Ascending aorta (tissue), 2 donors: ENCODE results near the gene STON1. TPM values are rescaled to one million over a fixed set of nuclear protein-coding genes. Genes with fewer than 3 reads are reported as not detected.
"Not testable (repeated sequence)": the region's sequence is repeated elsewhere in the genome, so short reads cannot be mapped to it uniquely, and the experiment has no call there.

ENCODE experiments used
- DNase-seq, 2 donors: peaks; one replicate each; pipeline ENCODE4 v3.0.0-alpha.2; 2019; ENCODE audit warnings: low spot score in 2 of 2
- H3K27ac ChIP-seq, 2 donors: fragments of 200-600 bp; sonication (generic); one replicate each; pipeline ENCODE4 v1.5.1; 2016 to 2017; ENCODE audit warnings: mild to moderate bottlenecking in 1 of 2
- H3K27me3 ChIP-seq: fragments of 200-600 bp; sonication (generic); one replicate; pipeline ENCODE4 v1.5.1; 2017
- H3K36me3 ChIP-seq, 2 donors: fragments of 200-600 bp; sonication (generic); one replicate each; pipeline ENCODE4 v1.5.1; 2016
- H3K4me1 ChIP-seq, 2 donors: fragments of 200-600 bp; sonication (generic); one replicate each; pipeline ENCODE4 v1.5.1; 2016 to 2017; ENCODE audit warnings: mild to moderate bottlenecking in 1 of 2
- H3K4me3 ChIP-seq, 2 donors: fragments of 200-600 bp; sonication (generic); one replicate each; pipeline ENCODE4 v1.5.1; 2016 to 2017; ENCODE audit warnings: mild to moderate bottlenecking in 1 of 2
- H3K9me3 ChIP-seq, 2 donors: fragments of 200-600 bp; sonication (generic); one replicate each; pipeline ENCODE4 v1.5.1; 2016
- CTCF ChIP-seq, 3 experiments: fragments of 200-600 bp in 2 of 3; fragments of 450-650 bp in 1 of 3; sonication (generic) in 2 of 3; IDR thresholded peaks; one replicate each; pipeline ENCODE4 v1.5.1; 2016 to 2019; ENCODE audit warnings: antibody characterized with exemption in 3 of 3, mild to moderate bottlenecking in 1 of 3, moderate library complexity in 1 of 3
- intact Hi-C: fragments of 100-400 bp; cut with DNase I; formaldehyde crosslinking; loops from one replicate; pipeline ENCODE4 v1.15.1; 2023
- total RNA-seq: library from RNA; depleted of rRNA; stranded (reverse); fragments of >200 nt; gene quantifications from one replicate; pipeline ENCODE4 v1.1.0, GENCODE V29; 2016

Gene STON1
- total RNA-seq, 1 donor from 2014 or later: 23.4 TPM

DNA sequence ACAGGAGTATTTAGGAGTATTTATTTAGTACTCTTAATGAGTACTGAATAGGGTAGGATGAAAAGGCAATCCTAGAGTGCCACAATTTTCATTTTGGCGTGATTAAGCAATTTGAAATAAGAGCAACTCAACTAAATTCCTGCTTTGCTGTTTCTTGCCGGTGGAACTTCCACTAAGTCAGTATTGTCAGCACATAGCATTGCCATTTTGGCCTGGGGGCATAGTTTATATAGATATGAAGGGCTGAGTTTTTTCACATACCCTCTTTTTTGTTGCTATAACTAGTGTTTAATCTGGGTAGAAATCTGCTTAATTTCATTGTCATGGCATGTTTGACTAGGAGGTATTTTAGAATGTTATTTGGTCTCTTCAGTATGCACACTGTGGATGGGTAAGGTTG lies 89.6 kb downstream of the STON1 start:
- TF ChIP-seq CTCF (IDR thresholded peaks at IDR 0.05): no peak

DNA sequence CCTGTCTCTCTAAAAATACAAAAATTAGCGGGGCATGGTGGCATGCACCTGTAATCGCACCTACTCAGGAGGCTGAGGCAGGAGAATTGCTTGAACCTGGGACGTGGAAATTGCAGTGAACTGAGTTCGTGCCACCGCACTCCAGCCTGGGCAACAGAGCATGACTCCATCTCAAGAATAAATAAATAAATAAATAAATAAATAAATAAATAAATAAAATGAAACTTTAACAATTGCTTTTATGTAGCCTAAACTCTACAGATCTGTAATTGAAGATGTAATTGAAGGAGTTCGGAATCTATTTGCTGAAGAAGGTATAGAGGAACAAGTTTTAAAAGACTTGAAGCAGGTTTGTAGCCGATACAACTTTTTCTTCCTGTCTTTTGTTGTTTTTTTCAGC lies 90.7 kb downstream of the STON1 start:
- no peak for TF ChIP-seq CTCF (IDR thresholded peaks at IDR 0.05)
- no peak overlapping the region for H3K27ac ChIP-seq

More for the DNA sequence above, 89.6 kb downstream of the STON1 start:
- H3K4me3 ChIP-seq: no peak overlapping the region
- H3K27ac ChIP-seq: no peak overlapping the region
- no peaks in the 10 kb centered on the region for H3K27me3 ChIP-seq
- intact Hi-C loops: no loop called here
- no peaks in the 10 kb centered on the region for H3K36me3 ChIP-seq
- H3K9me3 ChIP-seq: no peaks in the 10 kb centered on the region
- no peaks in the 10 kb centered on the region for H3K4me1 ChIP-seq
- no peak for DNase-seq

GRCh38 chr2:48622691-48623090 lies 92.7 kb downstream of the STON1 start:
- DNase-seq, H3K9me3 ChIP-seq, H3K36me3 ChIP-seq, intact Hi-C loops, H3K27ac ChIP-seq, H3K4me3 ChIP-seq, H3K4me1 ChIP-seq, H3K27me3 ChIP-seq: not testable (repeated sequence)

More for the DNA sequence above, 90.7 kb downstream of the STON1 start:
- H3K9me3 ChIP-seq: no peaks in the 10 kb centered on the region
- no peak overlapping the region for H3K4me3 ChIP-seq
- DNase-seq: no peak
- H3K36me3 ChIP-seq: no peaks in the 10 kb centered on the region
- intact Hi-C loops: no loop called here
- H3K4me1 ChIP-seq: no peaks in the 10 kb centered on the region
- H3K27me3 ChIP-seq: no peaks in the 10 kb centered on the region

- H3K4me1 ChIP-seq: no peaks in the 10 kb centered on the region
- H3K4me3 ChIP-seq: no peak overlapping the region
- no peak for DNase-seq
- intact Hi-C loops: no loop called here
- H3K9me3 ChIP-seq: no peaks in the 10 kb centered on the region
- TF ChIP-seq CTCF (IDR thresholded peaks at IDR 0.05): no peak
- no peaks in the 10 kb centered on the region for H3K27me3 ChIP-seq
- no peak overlapping the region for H3K27ac ChIP-seq
- H3K36me3 ChIP-seq: no peaks in the 10 kb centered on the region
These were observed 94.7 kb downstream of the STON1 start for GRCh38 chr2:48624696-48625095.

DNA sequence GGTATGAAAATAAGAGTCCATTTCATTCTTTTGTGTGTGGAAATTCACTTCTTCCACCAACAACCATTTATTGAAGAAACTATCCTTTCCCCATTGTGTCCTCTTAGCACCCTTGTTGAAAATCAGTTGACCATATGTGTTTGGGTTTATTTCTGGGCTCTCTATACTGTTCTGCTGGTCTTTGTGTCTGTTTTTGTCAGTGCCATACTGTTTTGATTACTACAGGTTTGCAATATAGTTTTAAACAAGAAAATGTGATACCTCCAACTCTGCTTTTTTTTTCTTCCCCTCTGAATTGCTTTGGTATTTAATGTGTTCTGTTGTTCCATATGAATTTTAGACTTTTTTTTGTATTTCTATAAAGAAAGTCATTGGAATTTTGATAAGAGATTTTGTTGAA lies 96.1 kb downstream of the STON1 start:
- Histone ChIP-seq H3K27me3 (no peaks in the 10 kb centered on the region), H3K36me3 (no peaks in the 10 kb centered on the region), H3K4me3 (no peak overlapping the region), H3K27ac (no peak overlapping the region), H3K9me3 (no peaks in the 10 kb centered on the region), H3K4me1 (no peaks in the 10 kb centered on the region)
- TF ChIP-seq CTCF (IDR thresholded peaks at IDR 0.05): no peak
- no peak for DNase-seq
- intact Hi-C loops: no loop called here

- Histone ChIP-seq H3K27ac (no peak overlapping the region), H3K9me3 (no peaks in the 10 kb centered on the region), H3K27me3 (no peaks in the 10 kb centered on the region), H3K36me3 (no peaks in the 10 kb centered on the region), H3K4me1 (no peaks in the 10 kb centered on the region), H3K4me3 (no peak overlapping the region)
- no peak for DNase-seq
- no peak for TF ChIP-seq CTCF (IDR thresholded peaks at IDR 0.05)
- intact Hi-C loops: no loop called here
These were observed 103.2 kb downstream of the STON1 start for GRCh38 chr2:48633143-48633542.
